Nephron progenitor cell (in vitro differentiated cells): ENCODE measurements around the gene FAM229B.

ENCODE experiments used
- DNase-seq: peaks from one replicate; pipeline ENCODE4 v3.0.0; 2021
- H3K27ac Mint-ChIP-seq: 2 replicates; pipeline ENCODE4 v1.8.0; 2021; ENCODE audit warnings: mild to moderate bottlenecking, moderate library complexity, mixed read lengths
- H3K27me3 Mint-ChIP-seq: 2 replicates; pipeline ENCODE4 v1.8.0; 2021; ENCODE audit warnings: mild to moderate bottlenecking, low read depth, mixed read lengths; ENCODE audit not compliant: poor library complexity
- H3K36me3 Mint-ChIP-seq: 2 replicates; pipeline ENCODE4 v1.8.0; 2021; ENCODE audit warnings: low read depth, mixed read lengths
- H3K4me1 Mint-ChIP-seq: 2 replicates; pipeline ENCODE4 v1.8.0; 2021; ENCODE audit warnings: mixed read lengths
- H3K4me3 Mint-ChIP-seq: 2 replicates; pipeline ENCODE4 v1.8.0; 2021; ENCODE audit warnings: mild to moderate bottlenecking, moderate library complexity, mixed read lengths
- H3K9me3 Mint-ChIP-seq: 2 replicates; pipeline ENCODE4 v1.8.0; 2021; ENCODE audit warnings: mild to moderate bottlenecking, moderate library complexity, mixed read lengths
- CTCF ChIP-seq: fragments of 200-600 bp; sonication (generic); IDR thresholded peaks from 2 replicates; pipeline ENCODE4 v1.5.0; 2021; ENCODE audit warnings: antibody characterized with exemption

FAM229B gene

GRCh38 chr6:112106562-112106961 lies 19.2 kb downstream of the FAM229B start:
- Mint-ChIP-seq H3K4me3 (no peak overlapping the region), H3K36me3 (peaks cover 31% of the 10 kb centered on the region), H3K9me3 (peaks cover 17% of the 10 kb centered on the region), H3K27ac (no peak overlapping the region), H3K4me1 (peaks cover 13% of the 10 kb centered on the region), H3K27me3 (peaks cover 9% of the 10 kb centered on the region)
- TF ChIP-seq CTCF, result no peak
- DNase-seq, result no peak

GRCh38 chr6:112109262-112109661 lies 21.9 kb downstream of the FAM229B start:
- DNase-seq, result peak; percentile 30

GRCh38 chr6:112113431-112113830 lies 26.0 kb downstream of the FAM229B start:
- no peak for DNase-seq
- Mint-ChIP-seq H3K36me3 (peaks cover 9% of the 10 kb centered on the region), H3K27ac (no peak overlapping the region), H3K4me1 (peaks cover 26% of the 10 kb centered on the region), H3K27me3 (peaks cover 14% of the 10 kb centered on the region), H3K9me3 (no peaks in the 10 kb centered on the region), H3K4me3 (no peak overlapping the region)
- TF ChIP-seq CTCF, result no peak

More at GRCh38 chr6:112109262-112109661, 21.9 kb downstream of the FAM229B start:
- Mint-ChIP-seq H3K4me3 (no peak overlapping the region), H3K27ac (peak overlapping the region; percentile 4), H3K36me3 (peaks cover 16% of the 10 kb centered on the region), H3K27me3 (peaks cover 19% of the 10 kb centered on the region), H3K4me1 (peaks cover 26% of the 10 kb centered on the region), H3K9me3 (peaks cover 17% of the 10 kb centered on the region)
- TF ChIP-seq CTCF, result no peak

GRCh38 chr6:112113918-112114317 lies 26.5 kb downstream of the FAM229B start:
- H3K27me3 Mint-ChIP-seq, result peaks cover 14% of the 10 kb centered on the region

GRCh38 chr6:112114577-112115223 lies 27.3 kb downstream of the FAM229B start:
- H3K27me3 Mint-ChIP-seq, result peaks cover 14% of the 10 kb centered on the region
- H3K4me1 Mint-ChIP-seq, result peaks cover 16% of the 10 kb centered on the region
- H3K9me3 Mint-ChIP-seq, result no peaks in the 10 kb centered on the region
- H3K36me3 Mint-ChIP-seq, result peaks cover 9% of the 10 kb centered on the region
- H3K4me3 Mint-ChIP-seq, result no peak overlapping the region
- no peak for DNase-seq
- no peak for TF ChIP-seq CTCF
- no peak overlapping the region for H3K27ac Mint-ChIP-seq

More at GRCh38 chr6:112113918-112114317, 26.5 kb downstream of the FAM229B start:
- Mint-ChIP-seq H3K36me3 (peaks cover 9% of the 10 kb centered on the region), H3K27ac (no peak overlapping the region), H3K9me3 (no peaks in the 10 kb centered on the region), H3K4me1 (peaks cover 24% of the 10 kb centered on the region), H3K4me3 (no peak overlapping the region)
- no peak for DNase-seq
- TF ChIP-seq CTCF, result no peak

- no peak for TF ChIP-seq CTCF
- DNase-seq, result no peak
- Mint-ChIP-seq H3K27me3 (peaks cover 14% of the 10 kb centered on the region), H3K4me3 (no peak overlapping the region), H3K27ac (no peak overlapping the region), H3K9me3 (no peaks in the 10 kb centered on the region), H3K4me1 (peaks cover 15% of the 10 kb centered on the region), H3K36me3 (peaks cover 9% of the 10 kb centered on the region)
Observed at GRCh38 chr6:112116221-112116620, 28.8 kb downstream of the FAM229B start.
